Parathyroid adenoma (tissue), 2 donors: ENCODE data around the gene SCGB3A1.

ENCODE experiments used
- H2AFZ ChIP-seq: fragments of 300-600 bp; sonication (generic); one replicate; pipeline ENCODE4 v1.7.0; 2017; ENCODE audit warnings: antibody characterized with exemption, mild to moderate bottlenecking
- H3K27ac ChIP-seq: fragments of 300-600 bp; sonication (generic); one replicate; pipeline ENCODE4 v1.7.0; 2017
- H3K27me3 ChIP-seq: fragments of 300-600 bp; sonication (generic); one replicate; pipeline ENCODE4 v1.7.0; 2017; ENCODE audit warnings: low read length; ENCODE audit not compliant: control insufficient read depth, insufficient read depth
- H3K36me3 ChIP-seq: fragments of 300-600 bp; sonication (generic); one replicate; pipeline ENCODE4 v1.7.0; 2017; ENCODE audit warnings: low read length; ENCODE audit not compliant: control insufficient read depth, insufficient read depth
- H3K4me1 ChIP-seq: fragments of 300-600 bp; sonication (generic); one replicate; pipeline ENCODE4 v1.7.0; 2017; ENCODE audit warnings: control low read depth
- H3K4me2 ChIP-seq: fragments of 300-600 bp; sonication (generic); one replicate; pipeline ENCODE4 v1.7.0; 2017; ENCODE audit warnings: low read length
- H3K4me3 ChIP-seq: fragments of 300-600 bp; sonication (generic); one replicate; pipeline ENCODE4 v1.7.0; 2017; ENCODE audit warnings: low read depth, low read length
- H3K79me2 ChIP-seq: fragments of 300-600 bp; sonication (generic); one replicate; pipeline ENCODE4 v1.7.0; 2017; ENCODE audit warnings: control low read depth
- H3K9ac ChIP-seq: fragments of 300-600 bp; sonication (generic); one replicate; pipeline ENCODE4 v1.7.0; 2017; ENCODE audit warnings: mild to moderate bottlenecking
- H3K9me3 ChIP-seq: fragments of 300-600 bp; sonication (generic); one replicate; pipeline ENCODE4 v1.7.0; 2017; ENCODE audit warnings: low read length; ENCODE audit not compliant: control insufficient read depth
- TF ChIP-seq, protein P1 (sequence below): fragments of 300-600 bp; sonication (generic); IDR thresholded peaks from one replicate; pipeline ENCODE4 v1.7.0; 2017; ENCODE audit warnings: antibody characterized with exemption, mild to moderate bottlenecking
- donor health status: primary hyperparathyroidism.

Gene SCGB3A1

DNA sequence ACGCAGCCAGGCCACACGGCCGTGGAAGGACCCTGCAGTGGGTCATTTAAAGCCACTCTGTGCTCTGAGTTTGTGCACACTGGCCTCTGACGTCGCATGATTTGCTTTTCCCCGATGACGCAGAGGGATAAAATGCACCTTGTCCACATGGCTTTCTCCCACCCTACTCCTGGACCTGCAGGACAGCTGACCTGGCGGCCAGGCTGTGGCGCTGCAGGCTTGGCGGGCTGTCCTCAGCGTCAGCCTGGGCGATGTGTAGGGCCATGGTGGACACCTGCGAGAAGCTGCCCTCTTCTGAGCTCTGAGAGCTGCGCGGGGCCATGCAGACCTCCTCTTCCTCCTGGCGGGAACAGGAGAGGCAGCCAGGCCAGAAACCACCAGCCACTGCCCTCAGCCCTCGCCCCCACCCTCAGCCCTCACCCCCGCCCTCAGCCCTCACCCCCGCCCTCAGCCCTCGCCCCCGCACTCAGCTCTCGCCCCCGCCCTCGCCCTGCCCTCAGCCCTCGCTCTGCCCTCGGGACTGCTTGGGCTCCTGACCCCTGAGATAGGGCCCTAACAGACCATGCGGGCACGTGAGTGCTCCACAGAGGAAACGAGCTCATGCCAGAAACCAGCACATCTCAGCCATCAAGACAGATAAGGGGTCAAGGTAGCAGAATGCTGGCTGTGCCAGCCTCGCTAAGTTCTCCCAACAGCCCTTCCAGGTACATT lies 20.0 kb upstream of the SCGB3A1 start:
- H2AFZ ChIP-seq = no peak overlapping the region
- no peaks in the 10 kb centered on the region for H3K9me3 ChIP-seq
- H3K4me3 ChIP-seq = no peak overlapping the region
- no peaks in the 10 kb centered on the region for H3K79me2 ChIP-seq
- no peaks in the 10 kb centered on the region for H3K4me1 ChIP-seq
- H3K27ac ChIP-seq = no peak overlapping the region
- no peaks in the 10 kb centered on the region for H3K27me3 ChIP-seq
- H3K36me3 ChIP-seq = no peaks in the 10 kb centered on the region
- TF ChIP-seq, protein P1, sequence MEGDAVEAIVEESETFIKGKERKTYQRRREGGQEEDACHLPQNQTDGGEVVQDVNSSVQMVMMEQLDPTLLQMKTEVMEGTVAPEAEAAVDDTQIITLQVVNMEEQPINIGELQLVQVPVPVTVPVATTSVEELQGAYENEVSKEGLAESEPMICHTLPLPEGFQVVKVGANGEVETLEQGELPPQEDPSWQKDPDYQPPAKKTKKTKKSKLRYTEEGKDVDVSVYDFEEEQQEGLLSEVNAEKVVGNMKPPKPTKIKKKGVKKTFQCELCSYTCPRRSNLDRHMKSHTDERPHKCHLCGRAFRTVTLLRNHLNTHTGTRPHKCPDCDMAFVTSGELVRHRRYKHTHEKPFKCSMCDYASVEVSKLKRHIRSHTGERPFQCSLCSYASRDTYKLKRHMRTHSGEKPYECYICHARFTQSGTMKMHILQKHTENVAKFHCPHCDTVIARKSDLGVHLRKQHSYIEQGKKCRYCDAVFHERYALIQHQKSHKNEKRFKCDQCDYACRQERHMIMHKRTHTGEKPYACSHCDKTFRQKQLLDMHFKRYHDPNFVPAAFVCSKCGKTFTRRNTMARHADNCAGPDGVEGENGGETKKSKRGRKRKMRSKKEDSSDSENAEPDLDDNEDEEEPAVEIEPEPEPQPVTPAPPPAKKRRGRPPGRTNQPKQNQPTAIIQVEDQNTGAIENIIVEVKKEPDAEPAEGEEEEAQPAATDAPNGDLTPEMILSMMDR = no peak
- H3K9ac ChIP-seq = no peak overlapping the region
- H3K4me2 ChIP-seq = no peak overlapping the region

GRCh38 chr5:180609817-180610550 lies 18.7 kb upstream of the SCGB3A1 start:
- Histone ChIP-seq H3K4me1 (no peaks in the 10 kb centered on the region), H3K9ac (no peak overlapping the region), H3K4me3 (no peak overlapping the region), H3K4me2 (no peak overlapping the region), H2AFZ (no peak overlapping the region), H3K27ac (no peak overlapping the region), H3K36me3 (no peaks in the 10 kb centered on the region), H3K27me3 (no peaks in the 10 kb centered on the region), H3K9me3 (no peaks in the 10 kb centered on the region), H3K79me2 (no peaks in the 10 kb centered on the region)
- TF ChIP-seq, protein P1 = no peak

DNA sequence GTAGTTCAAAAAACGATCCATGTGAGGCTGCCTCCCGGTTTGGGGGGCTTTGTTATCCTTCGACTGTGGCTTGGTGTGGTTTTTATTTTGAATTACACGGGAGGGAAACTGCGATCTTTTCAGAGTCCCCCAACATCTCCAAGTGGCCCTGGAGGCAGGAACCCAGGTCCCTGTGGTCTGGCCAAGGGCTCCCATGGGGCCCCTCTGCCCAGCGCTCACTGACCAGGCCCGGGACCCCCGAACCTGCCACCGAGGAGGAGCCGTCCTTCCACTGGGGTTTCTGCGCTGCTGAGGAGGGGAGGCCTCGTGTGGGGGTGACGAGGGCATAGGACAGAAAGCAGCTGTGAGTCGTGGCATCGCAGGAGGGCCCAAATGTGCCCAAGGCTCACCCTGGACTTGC lies 18.1 kb upstream of the SCGB3A1 start:
- TF ChIP-seq, protein P1 = no peak
- Histone ChIP-seq H3K9me3 (no peaks in the 10 kb centered on the region), H2AFZ (no peak overlapping the region), H3K36me3 (no peaks in the 10 kb centered on the region), H3K4me1 (no peaks in the 10 kb centered on the region), H3K27ac (no peak overlapping the region), H3K79me2 (no peaks in the 10 kb centered on the region), H3K27me3 (no peaks in the 10 kb centered on the region), H3K4me3 (no peak overlapping the region), H3K4me2 (no peak overlapping the region), H3K9ac (no peak overlapping the region)

GRCh38 chr5:180608572-180609310 lies 17.4 kb upstream of the SCGB3A1 start:
- Histone ChIP-seq H2AFZ (no peak overlapping the region), H3K9ac (no peak overlapping the region), H3K4me3 (no peak overlapping the region), H3K4me1 (no peaks in the 10 kb centered on the region), H3K27me3 (no peaks in the 10 kb centered on the region), H3K4me2 (no peak overlapping the region), H3K27ac (no peak overlapping the region), H3K79me2 (no peaks in the 10 kb centered on the region), H3K9me3 (no peaks in the 10 kb centered on the region), H3K36me3 (no peaks in the 10 kb centered on the region)
- TF ChIP-seq, protein P1 = no peak
